IMR-90 (cell line): ENCODE measurements around the gene TAT. TPM values are rescaled to one million over a fixed set of nuclear protein-coding genes. Genes with fewer than 3 reads are reported as not detected.
A peak's percentile ranks its signal among the peaks of the same experiment; 100 is the strongest.

Experiments
- ATAC-seq: fragments of 200-7000 bp; cut with Tn5 transposase; 2 replicates; pipeline ENCODE4 v1.9.1; 2020; ENCODE audit warnings: low read depth, mild to moderate bottlenecking, moderate library complexity
- BruUV-seq: library from RNA; stranded (reverse); fragments of 400-500 nt; replicated peaks from 2 replicates; lab custom pipeline; 2021; lab: Mats Ljungman, UMichigan
- CTCF ChIA-PET: fragments of 300-600 bp; formaldehyde crosslinking; extraction: SDS; loops from one replicate; lab custom pipeline; 2021; ENCODE audit warnings: antibody characterized with exemption; lab: Yijun Ruan, JAX
- POLR2A ChIA-PET: fragments of 300-600 bp; sonication (Branson Sonifier 250); formaldehyde crosslinking; loops from one replicate; lab custom pipeline; 2022; ENCODE audit warnings: antibody characterized with exemption; ENCODE audit not compliant: unreplicated experiment; lab: Charles Lee
- DNase-seq: peaks from one replicate; pipeline ENCODE4 v3.0.0; 2013
- H2AFZ ChIP-seq: replicated peaks from 2 replicates; pipeline ENCODE3; 2013; ENCODE audit warnings: low read length, mild to moderate bottlenecking; ENCODE audit not compliant: poor library complexity
- H2AK5ac ChIP-seq: 2 replicates; pipeline ENCODE4 v1.6.1; 2013; ENCODE audit warnings: low read depth, low read length, inconsistent platforms
- H2AK9ac ChIP-seq: replicated peaks from 2 replicates; pipeline ENCODE3; 2013; ENCODE audit warnings: mild to moderate bottlenecking, low read depth, low read length, moderate library complexity; ENCODE audit not compliant: poor library complexity
- H2BK120ac ChIP-seq: 2 replicates; pipeline ENCODE4 v1.6.1; 2013; ENCODE audit warnings: low read depth, low read length, inconsistent platforms
- H2BK15ac ChIP-seq: 3 replicates; pipeline ENCODE4 v1.6.1; 2013; ENCODE audit warnings: low read depth, low read length, inconsistent platforms
- H2BK20ac ChIP-seq: 2 replicates; pipeline ENCODE4 v1.6.1; 2013; ENCODE audit warnings: low read depth, mild to moderate bottlenecking, inconsistent platforms, low read length, moderate library complexity
- H2BK5ac ChIP-seq: 2 replicates; pipeline ENCODE4 v1.6.1; 2013; ENCODE audit warnings: mild to moderate bottlenecking, low read depth, low read length, inconsistent platforms; ENCODE audit not compliant: poor library complexity, severe bottlenecking
- H3K14ac ChIP-seq: replicated peaks from 2 replicates; pipeline ENCODE4 v1.6.1; 2013; ENCODE audit warnings: low read depth, low read length, inconsistent platforms
- H3K18ac ChIP-seq: 2 replicates; pipeline ENCODE4 v1.6.1; 2013; ENCODE audit warnings: low read depth, low read length, control low read depth
- H3K23ac ChIP-seq: 2 replicates; pipeline ENCODE4 v1.6.1; 2013; ENCODE audit warnings: low read depth, low read length, inconsistent platforms
- H3K27ac ChIP-seq: 2 replicates; pipeline ENCODE4 v1.5.1; 2013; ENCODE audit warnings: mild to moderate bottlenecking, control low read depth, low read length; ENCODE audit not compliant: insufficient read depth
- H3K27me3 ChIP-seq: 2 replicates; pipeline ENCODE4 v1.6.1; 2013; ENCODE audit warnings: low read length; ENCODE audit not compliant: control insufficient read depth, insufficient read depth
- H3K36me3 ChIP-seq: 2 replicates; pipeline ENCODE4 v1.6.1; 2013; ENCODE audit warnings: low read length, mixed read lengths; ENCODE audit not compliant: control insufficient read depth, insufficient read depth
- H3K4ac ChIP-seq: 2 replicates; pipeline ENCODE4 v1.6.1; 2013; ENCODE audit warnings: low read depth, low read length, inconsistent platforms
- H3K4me1 ChIP-seq: 2 replicates; pipeline ENCODE4 v1.6.1; 2013; ENCODE audit warnings: low read length, mixed read lengths; ENCODE audit not compliant: control insufficient read depth, insufficient read depth
- H3K4me2 ChIP-seq: 2 replicates; pipeline ENCODE4 v1.6.1; 2013; ENCODE audit warnings: low read depth, mild to moderate bottlenecking, control low read depth, low read length, moderate library complexity
- H3K4me3 ChIP-seq: 2 replicates; pipeline ENCODE4 v1.5.1; 2013; ENCODE audit warnings: low read depth, mild to moderate bottlenecking, control low read depth, low read length, moderate library complexity; ENCODE audit not compliant: insufficient read depth
- H3K56ac ChIP-seq: 2 replicates; pipeline ENCODE4 v1.6.1; 2013; ENCODE audit warnings: low read length, inconsistent platforms; ENCODE audit not compliant: insufficient read depth; ENCODE audit errors: extremely low read depth
- H3K79me1 ChIP-seq, 2 experiments: 2 replicates each; pipeline ENCODE4 v1.6.1; 2013; ENCODE audit warnings: low read length in 2 of 2, inconsistent platforms in 1 of 2, low read depth in 1 of 2
- H3K9ac ChIP-seq: 2 replicates; pipeline ENCODE4 v1.6.1; 2013; ENCODE audit warnings: low read depth, low read length, control low read depth
- H3K9me1 ChIP-seq: 2 replicates; pipeline ENCODE4 v1.6.1; 2013; ENCODE audit warnings: low read length, inconsistent platforms; ENCODE audit not compliant: insufficient read depth
- H3K9me3 ChIP-seq: 2 replicates; pipeline ENCODE4 v1.6.1; 2013; ENCODE audit warnings: low read length; ENCODE audit not compliant: control insufficient read depth, insufficient read depth
- H4K20me1 ChIP-seq: 2 replicates; pipeline ENCODE4 v1.6.1; 2013; ENCODE audit warnings: low read length, inconsistent platforms; ENCODE audit not compliant: insufficient read depth
- H4K5ac ChIP-seq: 2 replicates; pipeline ENCODE4 v1.6.1; 2013; ENCODE audit warnings: mild to moderate bottlenecking, low read depth, low read length, control low read depth
- H4K8ac ChIP-seq, 2 experiments: 2 replicates each; pipeline ENCODE4 v1.6.1; 2013; ENCODE audit warnings: low read depth in 2 of 2, low read length in 2 of 2, control low read depth in 1 of 2, inconsistent platforms in 1 of 2
- H4K91ac ChIP-seq: 2 replicates; pipeline ENCODE4 v1.6.1; 2013; ENCODE audit warnings: low read depth, low read length, inconsistent platforms; ENCODE audit not compliant: insufficient read depth
- BHLHE40 ChIP-seq: fragments of 150-350 bp; IDR thresholded peaks from 2 replicates; pipeline ENCODE4 v1.6.1; 2016; ENCODE audit warnings: mild to moderate bottlenecking, low read depth, low read length
- CEBPB ChIP-seq: IDR thresholded peaks from 2 replicates; pipeline ENCODE4 v1.6.1; 2012; ENCODE audit warnings: low read depth, low read length, improper control_type of control experiment
- CHD1 ChIP-seq: IDR thresholded peaks from 2 replicates; pipeline ENCODE4 v1.6.1; 2012; ENCODE audit warnings: low read depth, low read length, improper control_type of control experiment
- CTCF ChIP-seq: conservative IDR thresholded peaks from 2 replicates; pipeline ENCODE4 v1.5.1; 2012; ENCODE audit warnings: mild to moderate bottlenecking, low read depth, low read length, improper control_type of control experiment
- ELK1 ChIP-seq: fragments of 150-350 bp; IDR thresholded peaks from 2 replicates; pipeline ENCODE4 v1.6.1; 2016; ENCODE audit warnings: low read depth, mild to moderate bottlenecking, low read length, moderate library complexity, borderline replicate concordance
- FOS ChIP-seq: fragments of 150-350 bp; IDR thresholded peaks from 2 replicates; pipeline ENCODE4 v1.6.1; 2016; ENCODE audit warnings: low read depth, low read length
- MXI1 ChIP-seq: IDR thresholded peaks from 2 replicates; pipeline ENCODE4 v1.6.1; 2012; ENCODE audit warnings: low read depth, mild to moderate bottlenecking, low read length, moderate library complexity, borderline replicate concordance
- NFE2L2 ChIP-seq: fragments of 150-350 bp; IDR thresholded peaks from 2 replicates; pipeline ENCODE4 v1.6.1; 2016; ENCODE audit warnings: low read depth, mild to moderate bottlenecking, low read length
- POLR2A ChIP-seq: IDR thresholded peaks from 2 replicates; pipeline ENCODE4 v1.6.1; 2012; ENCODE audit warnings: mild to moderate bottlenecking, low read depth, low read length
- RAD21 ChIP-seq: IDR thresholded peaks from 2 replicates; pipeline ENCODE4 v1.6.1; 2012; ENCODE audit warnings: low read length, improper control_type of control experiment
- SMC3 ChIP-seq: fragments of 150-350 bp; IDR thresholded peaks from 2 replicates; pipeline ENCODE4 v1.6.1; 2016; ENCODE audit warnings: low read depth, mild to moderate bottlenecking, antibody characterized with exemption, low read length, moderate library complexity
- WGBS, 2 experiments: methylation state at CpG; one replicate each; pipeline versions ENCODE4 v1.1.5 to v1.1.7; 2013; ENCODE audit warnings: missing lambda C conversion rate in 2 of 2; ENCODE audit not compliant: insufficient read length in 1 of 2; ENCODE audit errors: extremely low coverage in 2 of 2; 5-methylcytosine and 5-hydroxymethylcytosine counted together
- dilution Hi-C: fragments of 300-500 bp; cut with HindIII; formaldehyde crosslinking; loops from one replicate; pipeline ENCODE4 v1.14.3; 2018; ENCODE audit warnings: low sequenced_read_pairs; ENCODE audit not compliant: unreplicated experiment
- in situ Hi-C: fragments of 300-500 bp; cut with MboI; formaldehyde crosslinking; loops from 3 replicates; pipeline ENCODE4 v1.14.3; 2019; ENCODE audit warnings: low sequenced_read_pairs, inconsistent platforms, mixed read lengths
- intact Hi-C: fragments of 100-400 bp; cut with micrococcal nuclease; formaldehyde crosslinking; loops from 2 replicates; pipeline ENCODE4 v1.10.0; 2022
- polyA plus RNA-seq, 3 experiments: library from polyadenylated mRNA; depleted of rRNA; stranded (reverse); fragments of >200 nt; gene quantifications; 2 replicates each; pipeline ENCODE4 v1.2.3, GENCODE V29; 2012; ENCODE audit warnings: low replicate concordance in 1 of 3
- total RNA-seq: library from RNA; depleted of rRNA; stranded (reverse); fragments of >200 nt; gene quantifications from 2 replicates; pipeline ENCODE4 v1.2.3, GENCODE V29; 2012
- TF ChIP-seq, protein P1 (sequence below): fragments of 150-350 bp; IDR thresholded peaks from 2 replicates; pipeline ENCODE4 v1.6.1; 2017; ENCODE audit warnings: mild to moderate bottlenecking, antibody characterized with exemption, low read length, low read depth

TAT gene
- total and polyA plus RNA-seq, 2 of the 4 experiments (the other 2 are of a cell fraction) = not detected

DNA sequence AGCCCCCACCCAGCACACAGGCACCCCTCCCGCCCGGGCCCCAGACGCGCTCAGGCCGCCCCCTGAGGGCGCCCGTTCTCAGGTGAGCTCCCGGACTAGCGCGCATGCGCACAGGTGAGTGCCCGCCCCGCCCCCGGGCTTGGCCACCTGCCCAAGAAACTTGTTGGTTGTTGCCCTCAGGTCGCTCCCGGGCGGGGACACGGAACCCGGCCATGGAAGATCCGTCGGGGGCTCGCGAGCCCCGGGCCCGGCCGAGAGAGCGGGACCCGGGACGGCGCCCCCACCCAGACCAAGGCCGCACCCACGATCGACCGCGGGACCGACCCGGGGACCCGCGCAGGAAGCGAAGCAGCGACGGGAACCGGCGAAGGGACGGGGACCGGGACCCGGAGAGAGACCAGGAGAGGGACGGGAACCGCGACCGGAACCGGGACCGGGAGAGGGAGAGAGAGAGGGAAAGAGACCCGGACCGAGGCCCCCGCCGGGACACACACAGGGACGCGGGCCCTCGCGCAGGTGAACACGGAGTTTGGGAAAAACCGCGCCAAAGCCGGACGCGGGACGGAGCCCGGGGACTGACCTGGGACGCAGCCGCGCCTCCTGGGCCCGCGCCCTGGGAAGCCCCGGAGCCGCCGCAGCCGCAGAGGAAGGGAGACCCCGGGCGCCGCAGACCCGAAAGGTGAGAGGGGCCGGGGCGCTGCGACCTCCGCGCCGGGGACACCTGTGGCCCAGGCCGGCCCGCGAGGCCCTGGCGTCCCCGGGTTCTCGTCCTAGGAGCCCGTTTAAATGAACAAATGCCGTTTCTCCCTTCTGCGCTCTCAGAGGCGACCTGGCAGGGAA is 49.3 kb upstream of the TAT start, which contains the start of gene MARVELD3:
TSS of gene MARVELD3 (plus strand) at position 167 of the 840 bp plus-strand sequence. CDS start at position 213, 46 bp downstream.
- Histone ChIP-seq H4K8ac (no peak within 1 kb of the TSS), H2AFZ (peak within 1 kb of the TSS; percentile 40), H4K20me1 (no peaks in the 10 kb centered on the region), H3K18ac (no peak within 1 kb of the TSS), H3K27me3 (peaks cover 38% of the 10 kb centered on the region), H3K36me3 (no peaks in the 10 kb centered on the region), H3K23ac (no peak within 1 kb of the TSS), H3K27ac (no peak within 1 kb of the TSS), H4K5ac (no peak within 1 kb of the TSS), H4K91ac (no peak within 1 kb of the TSS), H3K14ac (no peak within 1 kb of the TSS), H3K4me3 (peak within 1 kb of the TSS; percentile 15), H3K4me2 (peak within 1 kb of the TSS; percentile 52; the same call in 1 of the 2 replicates), H3K4me1 (peaks cover 3% of the 10 kb centered on the region; the same call in 1 of the 2 replicates), H2AK5ac (no peak within 1 kb of the TSS), H2BK20ac (no peak within 1 kb of the TSS), H3K56ac (no peak within 1 kb of the TSS), H2BK15ac (no peak within 1 kb of the TSS), H3K9ac (no peak within 1 kb of the TSS), H3K9me1 (no peaks in the 10 kb centered on the region), H3K9me3 (peaks cover 3% of the 10 kb centered on the region; the same call in 1 of the 2 replicates), H2AK9ac (no peak within 1 kb of the TSS), H2BK5ac (no peak within 1 kb of the TSS), H3K79me1 (no peaks in the 10 kb centered on the region), H3K4ac (no peak within 1 kb of the TSS), H2BK120ac (no peak within 1 kb of the TSS)
- WGBS, 2 experiments = 2% methylated on average over 31 of the region's 98 CpGs; no CpG with 5 or more reads in 1 of the 2 experiments
- ATAC-seq (peak; percentile 38), DNase-seq (no peak)
- ChIA-PET CTCF (no interaction called here), POLR2A (no interaction called here)
- in situ Hi-C loops (no loop called here), intact Hi-C loops (no loop called here), dilution Hi-C loops (no loop called here)
- BruUV-seq = no TSS peak
- TF ChIP-seq MXI1 = no peak
- no peak for TF ChIP-seq FOS
- no peak for TF ChIP-seq CHD1
- TF ChIP-seq CTCF = no peak
- no peak for TF ChIP-seq POLR2A
- no peak for TF ChIP-seq RAD21
- TF ChIP-seq, protein P1, sequence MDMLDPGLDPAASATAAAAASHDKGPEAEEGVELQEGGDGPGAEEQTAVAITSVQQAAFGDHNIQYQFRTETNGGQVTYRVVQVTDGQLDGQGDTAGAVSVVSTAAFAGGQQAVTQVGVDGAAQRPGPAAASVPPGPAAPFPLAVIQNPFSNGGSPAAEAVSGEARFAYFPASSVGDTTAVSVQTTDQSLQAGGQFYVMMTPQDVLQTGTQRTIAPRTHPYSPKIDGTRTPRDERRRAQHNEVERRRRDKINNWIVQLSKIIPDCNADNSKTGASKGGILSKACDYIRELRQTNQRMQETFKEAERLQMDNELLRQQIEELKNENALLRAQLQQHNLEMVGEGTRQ = no peak
- TF ChIP-seq ELK1 = no peak
- no peak for TF ChIP-seq SMC3
- no peak for TF ChIP-seq NFE2L2
- no peak for TF ChIP-seq BHLHE40
- TF ChIP-seq CEBPB = no peak
